Prostate gland (tissue), 2 donors: Measurements from ENCODE around the gene STK39. TPM values are rescaled to one million over a fixed set of nuclear protein-coding genes. Genes with fewer than 3 reads are reported as not detected.

Experiments used
- DNase-seq: peaks from one replicate; pipeline ENCODE4 v3.0.0-alpha.2; 2019; ENCODE audit warnings: low spot score
- H3K27ac ChIP-seq, 2 donors: fragments of 200-600 bp; sonication (generic); 2 replicates each; pipeline ENCODE4 v1.5.1; 2017 to 2019
- H3K27me3 ChIP-seq: fragments of 200-600 bp; sonication (generic); replicated peaks from 2 replicates; pipeline ENCODE4 v1.5.1; 2019; ENCODE audit not compliant: insufficient read depth
- H3K36me3 ChIP-seq, 2 donors: fragments of 200-600 bp; sonication (generic); 1 replicate in 1 of 2; 2 replicates in 1 of 2; pipeline versions ENCODE4 v1.5.1 to v1.8.1; 2017 to 2019
- H3K4me1 ChIP-seq: fragments of 200-600 bp; sonication (generic); replicated peaks from 2 replicates; pipeline ENCODE4 v1.5.1; 2019
- H3K4me3 ChIP-seq, 2 donors: fragments of 200-600 bp; sonication (generic); 2 replicates each; pipeline ENCODE4 v1.5.1; 2017 to 2019
- H3K9me3 ChIP-seq: fragments of 200-600 bp; sonication (generic); 2 replicates; pipeline ENCODE4 v1.5.1; 2017
- CTCF ChIP-seq, 4 experiments: fragments of 200-600 bp in 2 of 4; fragments of 450-650 bp in 2 of 4; sonication (generic) in 2 of 4; IDR thresholded peaks; 1 replicate in 3 of 4; 2 replicates in 1 of 4; pipeline ENCODE4 v1.5.1; 2016 to 2019; ENCODE audit warnings: antibody characterized with exemption in 4 of 4, mild to moderate bottlenecking in 2 of 4, moderate library complexity in 2 of 4
- POLR2A ChIP-seq: fragments of 450-650 bp; IDR thresholded peaks from one replicate; pipeline ENCODE4 v1.6.1; 2016; ENCODE audit warnings: antibody characterized with exemption, mild to moderate bottlenecking
- POLR2AphosphoS5 ChIP-seq: sonication (generic); formaldehyde crosslinking; IDR thresholded peaks from one replicate; pipeline ENCODE4 v1.6.1; 2017; ENCODE audit warnings: antibody characterized with exemption
- WGBS: methylation state at CpG from one replicate; pipeline ENCODE4 v1.1.5; 2018; 5-methylcytosine and 5-hydroxymethylcytosine counted together
- intact Hi-C: fragments of 100-400 bp; cut with DNase I; formaldehyde crosslinking; loops from one replicate; pipeline ENCODE4 v1.14.2; 2022
- total RNA-seq, 2 donors: library from RNA; depleted of rRNA; stranded (reverse); fragments of >200 nt; gene quantifications; one replicate each; pipeline ENCODE4 v1.1.0, GENCODE V29; 2016

STK39 gene
- total RNA-seq, 2 donors from 2014 or later, result 32.2 to 54.7 TPM

GRCh38 chr2:168037778-168038177 is 209.6 kb downstream of the STK39 start:
- TF ChIP-seq POLR2AphosphoS5, result no peak
- TF ChIP-seq CTCF (IDR thresholded peaks at IDR 0.05), result no peak
- TF ChIP-seq POLR2A, result no peak
- 93% methylated on average over 2 of the region's 2 CpGs for WGBS
- intact Hi-C loops, result no loop called here

GRCh38 chr2:168035458-168035857 is 211.9 kb downstream of the STK39 start:
- intact Hi-C loops, result no loop called here
- Histone ChIP-seq H3K4me1 (no peaks in the 10 kb centered on the region), H3K27ac (no peak overlapping the region), H3K4me3 (no peak overlapping the region), H3K9me3 (no peaks in the 10 kb centered on the region), H3K36me3 (no peaks in the 10 kb centered on the region), H3K27me3 (no peaks in the 10 kb centered on the region)
- TF ChIP-seq POLR2A, result no peak
- no peak for TF ChIP-seq CTCF (IDR thresholded peaks at IDR 0.05)
- no peak for TF ChIP-seq POLR2AphosphoS5
- 94% methylated on average over 5 of the region's 5 CpGs for WGBS
- DNase-seq, result no peak

More at GRCh38 chr2:168037778-168038177, 209.6 kb downstream of the STK39 start:
- H3K27ac ChIP-seq, result no peak overlapping the region
- no peaks in the 10 kb centered on the region for H3K36me3 ChIP-seq
- H3K4me1 ChIP-seq, result no peaks in the 10 kb centered on the region
- H3K4me3 ChIP-seq, result no peak overlapping the region
- H3K27me3 ChIP-seq, result no peaks in the 10 kb centered on the region
- no peaks in the 10 kb centered on the region for H3K9me3 ChIP-seq
- DNase-seq, result no peak

GRCh38 chr2:168034616-168035015 is 212.8 kb downstream of the STK39 start:
- Histone ChIP-seq H3K36me3 (no peaks in the 10 kb centered on the region), H3K9me3 (no peaks in the 10 kb centered on the region), H3K4me3 (no peak overlapping the region), H3K27me3 (no peaks in the 10 kb centered on the region), H3K4me1 (no peaks in the 10 kb centered on the region), H3K27ac (no peak overlapping the region)
- TF ChIP-seq POLR2AphosphoS5, result no peak
- TF ChIP-seq POLR2A, result no peak
- no peak for DNase-seq
- intact Hi-C loops, result no loop called here
- WGBS, result 94% methylated on average over 5 of the region's 5 CpGs

- intact Hi-C loops, result no loop called here
- H3K36me3 ChIP-seq, result no peaks in the 10 kb centered on the region
- H3K4me1 ChIP-seq, result no peaks in the 10 kb centered on the region
- WGBS, result 82% methylated on average over 1 of the region's 1 CpG
- no peak for TF ChIP-seq CTCF (IDR thresholded peaks at IDR 0.05)
- no peak for TF ChIP-seq POLR2A
- no peak for TF ChIP-seq POLR2AphosphoS5
- no peak for DNase-seq
- H3K27ac ChIP-seq, result no peak overlapping the region
- no peaks in the 10 kb centered on the region for H3K27me3 ChIP-seq
- H3K4me3 ChIP-seq, result no peak overlapping the region
- no peaks in the 10 kb centered on the region for H3K9me3 ChIP-seq
Measured at GRCh38 chr2:168033966-168034365, 213.4 kb downstream of the STK39 start.

- H3K4me1 ChIP-seq, result no peaks in the 10 kb centered on the region
- H3K36me3 ChIP-seq, result no peaks in the 10 kb centered on the region
- 94% methylated on average over 3 of the region's 3 CpGs for WGBS
- no peak for TF ChIP-seq POLR2AphosphoS5
- TF ChIP-seq CTCF (IDR thresholded peaks at IDR 0.05), result no peak
- TF ChIP-seq POLR2A, result no peak
- no peaks in the 10 kb centered on the region for H3K27me3 ChIP-seq
- DNase-seq, result no peak
- no peak overlapping the region for H3K4me3 ChIP-seq
- intact Hi-C loops, result no loop called here
- no peak overlapping the region for H3K27ac ChIP-seq
- no peaks in the 10 kb centered on the region for H3K9me3 ChIP-seq
Measured at GRCh38 chr2:168032091-168032490, 215.3 kb downstream of the STK39 start.
